PC-3 (cell line): ENCODE measurements around the gene APBA1.

Source experiments
- EZH2 ChIP-seq: fragments of 300-600 bp; sonication (generic); IDR thresholded peaks from one replicate; pipeline ENCODE4 v1.6.1; 2017; ENCODE audit warnings: antibody characterized with exemption, mild to moderate bottlenecking, low read length; ENCODE audit not compliant: unreplicated experiment
- EZH2phosphoT487 ChIP-seq: fragments of 300-600 bp; sonication (generic); IDR thresholded peaks from 2 replicates; pipeline ENCODE4 v1.6.1; 2018; ENCODE audit warnings: mild to moderate bottlenecking, antibody characterized with exemption, low read length, borderline replicate concordance
- TF ChIP-seq, protein P1 (sequence below): fragments of 300-600 bp; sonication (generic); conservative IDR thresholded peaks from 2 replicates; pipeline ENCODE4 v1.5.1; 2017; ENCODE audit warnings: antibody characterized with exemption, low read depth, mild to moderate bottlenecking, low read length

DNA sequence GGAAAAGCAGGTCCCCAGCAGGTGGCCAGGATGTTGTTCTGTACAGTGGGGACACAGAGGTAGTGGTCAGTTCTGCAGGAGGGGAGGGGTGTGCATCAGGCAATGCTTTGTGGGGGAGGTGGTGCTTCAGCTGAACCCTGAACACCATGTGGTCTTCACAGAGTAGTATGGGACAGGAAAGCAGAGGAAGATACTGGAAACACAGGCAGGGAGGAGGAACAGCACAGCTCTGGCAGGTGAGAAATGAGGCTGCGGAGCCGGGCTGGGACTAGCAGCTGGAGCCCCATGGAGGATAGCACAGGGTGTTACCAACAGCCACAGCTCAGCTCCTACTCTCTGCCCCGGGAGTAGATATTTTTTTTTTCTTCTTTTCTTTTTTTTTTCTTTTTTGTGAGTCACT is 185.7 kb downstream of the APBA1 start:
- TF ChIP-seq, protein P1, sequence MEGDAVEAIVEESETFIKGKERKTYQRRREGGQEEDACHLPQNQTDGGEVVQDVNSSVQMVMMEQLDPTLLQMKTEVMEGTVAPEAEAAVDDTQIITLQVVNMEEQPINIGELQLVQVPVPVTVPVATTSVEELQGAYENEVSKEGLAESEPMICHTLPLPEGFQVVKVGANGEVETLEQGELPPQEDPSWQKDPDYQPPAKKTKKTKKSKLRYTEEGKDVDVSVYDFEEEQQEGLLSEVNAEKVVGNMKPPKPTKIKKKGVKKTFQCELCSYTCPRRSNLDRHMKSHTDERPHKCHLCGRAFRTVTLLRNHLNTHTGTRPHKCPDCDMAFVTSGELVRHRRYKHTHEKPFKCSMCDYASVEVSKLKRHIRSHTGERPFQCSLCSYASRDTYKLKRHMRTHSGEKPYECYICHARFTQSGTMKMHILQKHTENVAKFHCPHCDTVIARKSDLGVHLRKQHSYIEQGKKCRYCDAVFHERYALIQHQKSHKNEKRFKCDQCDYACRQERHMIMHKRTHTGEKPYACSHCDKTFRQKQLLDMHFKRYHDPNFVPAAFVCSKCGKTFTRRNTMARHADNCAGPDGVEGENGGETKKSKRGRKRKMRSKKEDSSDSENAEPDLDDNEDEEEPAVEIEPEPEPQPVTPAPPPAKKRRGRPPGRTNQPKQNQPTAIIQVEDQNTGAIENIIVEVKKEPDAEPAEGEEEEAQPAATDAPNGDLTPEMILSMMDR, result no peak
- TF ChIP-seq EZH2phosphoT487 (no peak), EZH2 (no peak)
